CD8-positive, alpha-beta memory T cell (primary cell): Measurements from ENCODE around the gene DSN1. TPM values are rescaled to one million over a fixed set of nuclear protein-coding genes. Genes with fewer than 3 reads are reported as not detected.
"Not testable (repeated sequence)": the region's sequence is repeated elsewhere in the genome, so short reads cannot be mapped to it uniquely, and the experiment has no call there.

Source experiments
- CTCF ChIA-PET: fragments of 350-600 bp; sonication (Branson Sonifier 250); formaldehyde crosslinking; loops from one replicate; lab custom pipeline; 2021; ENCODE audit warnings: antibody characterized with exemption; lab: Charles Lee
- POLR2A ChIA-PET: fragments of 350-600 bp; sonication (Branson Sonifier 250); formaldehyde crosslinking; loops from one replicate; lab custom pipeline; 2021; ENCODE audit warnings: antibody characterized with exemption; lab: Charles Lee
- DNase-seq, 5 donors: peaks; one replicate each; pipeline versions ENCODE4 v3.0.0 to v3.0.0-alpha.2; 2020 to 2022; ENCODE audit warnings: mixed read lengths in 1 of 5
- H3K27ac ChIP-seq: one replicate; pipeline ENCODE4 v1.7.0; 2013; ENCODE audit warnings: low read depth, mild to moderate bottlenecking, low read length, moderate library complexity
- H3K27me3 ChIP-seq: 2 replicates; pipeline ENCODE4 v1.7.0; 2013; ENCODE audit warnings: low read length, mild to moderate bottlenecking; ENCODE audit not compliant: insufficient read depth, poor library complexity, severe bottlenecking
- H3K36me3 ChIP-seq: 2 replicates; pipeline ENCODE4 v1.7.0; 2013; ENCODE audit warnings: mild to moderate bottlenecking, low read length, moderate library complexity; ENCODE audit not compliant: insufficient read depth
- H3K4me1 ChIP-seq: 2 replicates; pipeline ENCODE4 v1.7.0; 2013; ENCODE audit warnings: mild to moderate bottlenecking, low read length, moderate library complexity; ENCODE audit not compliant: insufficient read depth
- H3K4me3 ChIP-seq: 2 replicates; pipeline ENCODE4 v1.7.0; 2013; ENCODE audit warnings: mild to moderate bottlenecking, low read length
- H3K9me3 ChIP-seq: 2 replicates; pipeline ENCODE4 v1.7.0; 2013; ENCODE audit warnings: mild to moderate bottlenecking, low read length
- H3K27ac Mint-ChIP-seq, 8 donors: one replicate each; pipeline ENCODE4 v1.8.0; 2020 to 2021; ENCODE audit warnings: mixed read lengths in 8 of 8, mild to moderate bottlenecking in 6 of 8, inconsistent platforms in 3 of 8, moderate library complexity in 3 of 8
- H3K27me3 Mint-ChIP-seq, 2 donors: one replicate each; pipeline ENCODE4 v1.8.0; 2020 to 2021; ENCODE audit warnings: mixed read lengths in 2 of 2, mild to moderate bottlenecking in 1 of 2, moderate library complexity in 1 of 2
- H3K36me3 Mint-ChIP-seq, 3 donors: one replicate each; pipeline ENCODE4 v1.8.0; 2020 to 2021; ENCODE audit warnings: mixed read lengths in 3 of 3, inconsistent platforms in 1 of 3, mild to moderate bottlenecking in 1 of 3
- H3K4me1 Mint-ChIP-seq, 3 donors: one replicate each; pipeline ENCODE4 v1.8.0; 2020 to 2021; ENCODE audit warnings: mixed read lengths in 3 of 3, inconsistent platforms in 1 of 3, mild to moderate bottlenecking in 1 of 3
- H3K4me3 Mint-ChIP-seq, 7 donors: one replicate each; pipeline ENCODE4 v1.8.0; 2020 to 2021; ENCODE audit warnings: mixed read lengths in 7 of 7, mild to moderate bottlenecking in 6 of 7, moderate library complexity in 4 of 7, inconsistent platforms in 2 of 7
- H3K9me3 Mint-ChIP-seq, 5 donors: one replicate each; pipeline ENCODE4 v1.8.0; 2020 to 2022; ENCODE audit warnings: mixed read lengths in 5 of 5, mild to moderate bottlenecking in 3 of 5, moderate library complexity in 2 of 5, inconsistent platforms in 1 of 5
- polyA plus RNA-seq: library from polyadenylated mRNA; unstranded; fragments of 300-500 nt; fragmentation: Illumina TruSeq; gene quantifications from one replicate; pipeline ENCODE4 v1.2.3, GENCODE V29; 2021
- total RNA-seq, 2 experiments: library from RNA; stranded (reverse); gene quantifications; one replicate each; pipeline ENCODE4 v1.2.3, GENCODE V29; 2021

Gene DSN1
- total and polyA plus RNA-seq, 3 experiments from 2014 or later = 6.7 to 24.7 (median 23.1) TPM

DNA sequence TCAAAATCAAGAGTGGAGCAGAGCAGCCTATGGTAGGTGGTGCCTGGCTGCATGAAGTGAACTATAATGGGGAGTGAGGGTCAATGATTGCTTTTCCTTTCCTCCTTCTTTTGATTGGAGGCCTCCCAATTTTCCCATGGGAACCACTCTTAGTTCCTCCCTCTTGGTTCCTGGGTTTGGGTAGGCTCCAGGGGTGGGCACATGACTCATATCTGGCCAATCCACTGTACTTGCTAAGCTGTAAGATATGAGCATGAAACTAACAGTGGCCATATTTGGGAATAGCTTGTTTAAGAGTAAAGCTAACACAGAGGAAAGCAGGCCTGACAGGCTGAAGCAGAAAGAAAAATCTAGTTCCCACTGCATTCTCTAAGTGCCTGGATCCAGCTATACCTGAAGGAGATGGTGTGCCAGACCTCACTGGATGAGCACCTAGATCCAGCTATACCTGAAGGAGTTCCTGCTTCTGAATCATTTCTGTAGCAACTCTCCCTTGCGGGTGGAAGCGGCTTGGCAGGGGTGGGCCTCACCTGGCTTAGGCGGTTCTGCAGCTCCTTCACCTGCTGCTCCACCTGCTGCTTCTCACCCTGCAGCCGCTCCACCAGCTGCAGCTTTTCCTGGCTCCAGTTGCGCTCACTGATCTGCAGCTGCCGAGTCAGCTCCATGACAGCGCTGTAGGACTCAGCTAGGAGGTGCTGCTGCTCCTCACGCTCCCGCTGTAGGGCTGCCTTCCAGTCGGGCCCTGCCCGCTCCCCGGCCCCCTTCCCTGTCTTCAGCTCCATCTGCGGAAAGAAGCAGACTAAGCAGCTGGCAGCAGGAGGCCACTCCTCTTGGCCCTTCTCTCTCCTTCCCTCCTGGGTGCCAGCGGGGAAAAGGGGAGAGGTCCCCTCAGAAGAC lies 29.0 kb upstream of the DSN1 start:
- Mint-ChIP-seq H3K27ac (no peak overlapping the region), H3K4me3 (no peak overlapping the region), H3K27me3 (no peaks in the 10 kb centered on the region), H3K36me3 (no peaks in the 10 kb centered on the region), H3K9me3 (no peaks in the 10 kb centered on the region), H3K4me1 (no peaks in the 10 kb centered on the region)
- POLR2A ChIA-PET = interaction anchor here (0.5 kb wide), 1 partner anchor 241 kb away, joined by 3 read pairs; no protein-coding TSS in a partner anchor
- H3K9me3 ChIP-seq = no peaks in the 10 kb centered on the region
- no peaks in the 10 kb centered on the region for H3K36me3 ChIP-seq
- no peak for DNase-seq
- no peaks in the 10 kb centered on the region for H3K4me1 ChIP-seq
- CTCF ChIA-PET = no interaction called here
- no peak overlapping the region for H3K4me3 ChIP-seq
- H3K27ac ChIP-seq = no peak overlapping the region
- no peaks in the 10 kb centered on the region for H3K27me3 ChIP-seq

DNA sequence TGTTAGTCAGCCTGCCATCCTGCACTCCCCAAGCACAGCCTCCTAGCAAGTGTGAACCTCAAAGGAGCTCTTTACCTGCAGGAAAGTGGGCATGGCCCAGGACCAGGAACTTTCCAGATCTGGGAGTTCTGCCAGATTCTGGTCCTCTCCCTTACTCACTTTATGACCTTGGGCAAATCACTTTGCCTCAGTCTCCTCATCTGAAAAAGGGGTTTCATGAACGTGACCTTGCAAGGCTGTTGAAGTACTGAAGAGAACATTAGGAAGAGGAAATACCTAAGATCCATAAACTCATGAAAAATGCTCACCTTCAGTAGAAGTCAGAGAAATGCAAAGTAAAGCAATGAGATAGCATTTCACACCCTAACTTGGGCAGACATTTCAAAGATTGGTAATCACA lies 26.8 kb upstream of the DSN1 start:
- Mint-ChIP-seq H3K27me3 (peaks cover 0 to 9% of the 10 kb centered on the region in 2 donors), H3K9me3 (no peaks in the 10 kb centered on the region), H3K4me3 (no peak overlapping the region), H3K4me1 (no peaks in the 10 kb centered on the region), H3K36me3 (no peaks in the 10 kb centered on the region), H3K27ac (no peak overlapping the region)
- ChIA-PET POLR2A (no interaction called here), CTCF (no interaction called here)
- no peak for DNase-seq
- Histone ChIP-seq H3K36me3 (no peaks in the 10 kb centered on the region), H3K4me3 (no peak overlapping the region), H3K27me3 (no peaks in the 10 kb centered on the region), H3K9me3 (no peaks in the 10 kb centered on the region), H3K27ac (no peak overlapping the region), H3K4me1 (no peaks in the 10 kb centered on the region)

DNA sequence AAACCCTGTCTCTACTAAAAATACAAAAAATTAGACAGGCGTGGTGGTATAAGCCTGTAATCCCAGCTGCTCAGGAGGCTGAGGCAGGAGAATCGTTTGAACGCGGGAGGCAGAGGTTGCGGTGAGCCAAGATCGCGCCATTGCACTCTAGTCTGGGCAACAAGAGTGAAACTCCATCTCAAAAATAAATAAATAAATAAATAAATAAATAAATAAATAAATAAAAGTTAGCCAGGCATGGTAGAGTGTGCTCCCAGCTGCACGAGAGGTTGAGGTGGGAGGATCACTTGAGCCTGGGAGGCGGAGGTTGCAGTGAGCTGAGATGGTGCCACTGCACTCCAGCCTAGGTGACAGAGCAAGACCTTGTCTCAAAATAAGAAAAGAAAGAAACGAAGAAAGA lies 25.8 kb upstream of the DSN1 start:
- H3K4me1 Mint-ChIP-seq, CTCF ChIA-PET, DNase-seq, H3K27ac Mint-ChIP-seq, H3K9me3 ChIP-seq, H3K4me3 Mint-ChIP-seq, H3K27me3 ChIP-seq, H3K36me3 ChIP-seq, H3K27me3 Mint-ChIP-seq, H3K4me1 ChIP-seq, H3K4me3 ChIP-seq, H3K9me3 Mint-ChIP-seq, H3K36me3 Mint-ChIP-seq, H3K27ac ChIP-seq, POLR2A ChIA-PET: not testable (repeated sequence)

GRCh38 chr20:36796875-36797274 lies 23.3 kb upstream of the DSN1 start:
- no peak for DNase-seq
- Histone ChIP-seq H3K36me3 (no peaks in the 10 kb centered on the region), H3K4me3 (no peak overlapping the region), H3K9me3 (no peaks in the 10 kb centered on the region), H3K4me1 (no peaks in the 10 kb centered on the region), H3K27ac (no peak overlapping the region), H3K27me3 (no peaks in the 10 kb centered on the region)
- POLR2A ChIA-PET = no interaction called here
- Mint-ChIP-seq H3K9me3 (no peaks in the 10 kb centered on the region), H3K4me1 (no peaks in the 10 kb centered on the region), H3K27me3 (peaks cover 0 to 9% of the 10 kb centered on the region in 2 donors), H3K27ac (no peak overlapping the region), H3K36me3 (no peaks in the 10 kb centered on the region), H3K4me3 (no peak overlapping the region)
- CTCF ChIA-PET = interaction anchor here (1.4 kb wide), 1 partner anchor 12 kb away, joined by 7 read pairs; no protein-coding TSS in a partner anchor

DNA sequence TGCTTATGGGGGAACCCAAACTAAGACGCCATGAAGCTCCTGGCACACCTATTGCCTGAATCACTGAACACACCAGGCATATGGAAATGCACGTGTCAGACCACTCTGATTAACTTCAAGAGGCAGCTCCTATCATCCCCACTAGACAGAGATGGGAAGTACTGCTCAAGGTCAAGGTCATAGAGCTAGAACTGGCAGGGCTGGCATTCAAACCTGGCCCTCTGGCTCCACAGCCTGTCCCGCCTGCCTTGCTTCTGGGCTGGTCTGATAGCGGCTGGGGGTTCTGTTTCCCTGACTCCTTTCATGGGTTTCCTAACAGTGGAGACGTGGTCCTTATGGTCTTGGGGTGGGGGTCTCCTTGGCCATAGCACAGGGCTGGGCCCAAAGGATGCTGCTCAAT lies 22.6 kb upstream of the DSN1 start:
- Mint-ChIP-seq H3K9me3 (no peaks in the 10 kb centered on the region), H3K27me3 (peaks cover 0 to 9% of the 10 kb centered on the region in 2 donors), H3K4me3 (no peak overlapping the region), H3K27ac (no peak overlapping the region), H3K36me3 (no peaks in the 10 kb centered on the region), H3K4me1 (no peaks in the 10 kb centered on the region)
- Histone ChIP-seq H3K36me3 (no peaks in the 10 kb centered on the region), H3K4me3 (no peak overlapping the region), H3K27me3 (no peaks in the 10 kb centered on the region), H3K27ac (no peak overlapping the region), H3K4me1 (no peaks in the 10 kb centered on the region), H3K9me3 (no peaks in the 10 kb centered on the region)
- POLR2A ChIA-PET = no interaction called here
- CTCF ChIA-PET = interaction anchor here (3.1 kb wide), 1 partner anchor 12 kb away, joined by 8 read pairs; no protein-coding TSS in a partner anchor
- no peak for DNase-seq

DNA sequence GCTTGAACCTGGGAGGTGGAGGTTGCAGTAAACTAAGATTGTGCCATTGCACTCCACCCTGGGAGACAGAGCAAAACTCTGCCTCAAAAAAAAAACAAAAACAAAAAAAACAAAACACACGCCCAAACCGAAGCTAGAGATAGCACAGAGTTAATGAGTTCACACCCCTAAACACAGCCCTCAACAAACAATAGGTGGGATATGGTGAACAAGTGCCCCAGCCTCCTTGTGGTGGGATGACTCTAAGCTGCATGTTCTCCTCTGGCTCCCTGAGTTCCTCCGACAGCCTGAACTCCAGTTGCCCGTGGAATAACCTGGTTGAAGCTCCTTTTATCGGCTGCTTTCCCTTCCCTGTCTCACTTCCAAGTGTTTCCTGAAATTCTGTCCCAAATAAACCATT lies 22.1 kb upstream of the DSN1 start:
- H3K4me3 Mint-ChIP-seq = no peak overlapping the region
- no peaks in the 10 kb centered on the region for H3K36me3 Mint-ChIP-seq
- Histone ChIP-seq H3K36me3 (no peaks in the 10 kb centered on the region), H3K9me3 (no peaks in the 10 kb centered on the region), H3K4me3 (no peak overlapping the region), H3K4me1 (no peaks in the 10 kb centered on the region), H3K27me3 (no peaks in the 10 kb centered on the region), H3K27ac (no peak overlapping the region)
- H3K27ac Mint-ChIP-seq = no peak overlapping the region
- no peaks in the 10 kb centered on the region for H3K9me3 Mint-ChIP-seq
- ChIA-PET POLR2A (no interaction called here), CTCF (interaction anchor here (3.1 kb wide), 1 partner anchor 13 kb away, joined by 8 read pairs; no protein-coding TSS in a partner anchor)
- no peaks in the 10 kb centered on the region for H3K4me1 Mint-ChIP-seq
- DNase-seq = no peak
- H3K27me3 Mint-ChIP-seq = peaks cover 0 to 9% of the 10 kb centered on the region in 2 donors

- H3K4me1 ChIP-seq = no peaks in the 10 kb centered on the region
- no peaks in the 10 kb centered on the region for H3K9me3 ChIP-seq
- peaks cover 0 to 9% of the 10 kb centered on the region in 2 donors for H3K27me3 Mint-ChIP-seq
- no peak overlapping the region for H3K27ac ChIP-seq
- H3K9me3 Mint-ChIP-seq = no peaks in the 10 kb centered on the region
- H3K4me3 Mint-ChIP-seq = no peak overlapping the region
- ChIA-PET POLR2A (no interaction called here), CTCF (interaction anchor here (3.1 kb wide), 1 partner anchor 14 kb away, joined by 8 read pairs; no protein-coding TSS in a partner anchor)
- no peaks in the 10 kb centered on the region for H3K27me3 ChIP-seq
- no peak overlapping the region for H3K4me3 ChIP-seq
- H3K36me3 ChIP-seq = no peaks in the 10 kb centered on the region
- no peaks in the 10 kb centered on the region for H3K4me1 Mint-ChIP-seq
- H3K36me3 Mint-ChIP-seq = no peaks in the 10 kb centered on the region
- peak overlapping the region in 1 of 8 donors; percentile 8 for H3K27ac Mint-ChIP-seq
- DNase-seq = no peak
Observed at GRCh38 chr20:36794116-36794474, 20.5 kb upstream of the DSN1 start.

DNA sequence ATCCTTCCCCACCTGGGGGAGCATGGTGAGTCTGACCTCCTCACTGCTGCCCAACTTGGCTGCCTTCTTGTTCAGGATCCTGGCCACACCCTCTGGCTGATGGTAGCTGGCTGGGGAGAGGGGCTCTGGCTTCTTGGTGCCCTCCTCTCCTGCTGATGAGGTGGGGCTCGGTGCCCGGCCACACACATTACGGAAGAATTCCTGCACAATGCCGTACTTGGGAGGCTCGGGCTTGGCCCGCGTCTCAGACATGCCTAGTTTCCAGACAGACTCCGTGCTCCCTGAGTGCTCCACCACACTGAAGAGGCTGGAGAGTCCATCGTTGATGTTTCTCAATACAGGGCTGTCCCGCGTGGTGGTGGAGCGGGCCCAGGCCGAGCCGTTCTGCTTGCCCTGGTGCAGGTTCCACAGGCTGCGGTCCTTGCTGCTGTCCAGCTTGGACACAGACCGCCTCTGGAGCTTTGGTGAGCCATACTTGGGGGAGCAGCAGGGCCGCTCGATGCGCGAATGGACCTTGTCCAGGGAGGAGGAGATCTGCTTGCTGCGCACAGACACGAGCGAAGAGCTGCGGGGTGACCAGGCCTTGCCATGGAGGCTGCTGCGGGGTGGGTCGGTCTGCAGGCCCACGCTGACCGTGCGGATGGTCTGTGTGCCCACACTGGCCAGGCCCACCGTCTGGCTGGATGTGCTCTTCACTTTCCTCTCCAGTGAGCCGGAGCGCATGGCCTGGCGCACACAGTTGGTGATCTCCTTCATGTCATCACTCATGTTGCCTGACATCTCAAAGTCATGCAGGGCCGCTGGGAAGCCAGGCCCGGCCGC lies 19.9 kb upstream of the DSN1 start:
- Mint-ChIP-seq H3K4me1 (no peaks in the 10 kb centered on the region), H3K4me3 (no peak overlapping the region), H3K27me3 (peaks cover 0 to 9% of the 10 kb centered on the region in 2 donors), H3K36me3 (no peaks in the 10 kb centered on the region), H3K9me3 (no peaks in the 10 kb centered on the region), H3K27ac (peak overlapping the region in 1 of 8 donors; percentile 66)
- Histone ChIP-seq H3K36me3 (no peaks in the 10 kb centered on the region), H3K27me3 (no peaks in the 10 kb centered on the region), H3K4me3 (no peak overlapping the region), H3K4me1 (no peaks in the 10 kb centered on the region), H3K9me3 (no peaks in the 10 kb centered on the region), H3K27ac (no peak overlapping the region)
- ChIA-PET CTCF (interaction anchor here (1.0 to 3.1 kb wide), 2 partner anchors 15 to 591 kb away, joined by 3 to 8 read pairs; no protein-coding TSS in a partner anchor), POLR2A (no interaction called here)
- DNase-seq = no peak
